Mesendoderm (in vitro differentiated cells): ENCODE measurements around the gene RGS4.

Experiments
- DNase-seq: peaks from one replicate; pipeline ENCODE4 v3.0.0; 2013
- H2AK5ac ChIP-seq: 2 replicates; pipeline ENCODE4 v1.6.1; 2013; ENCODE audit warnings: low read length, inconsistent platforms
- H2BK120ac ChIP-seq: 2 replicates; pipeline ENCODE4 v1.6.1; 2013; ENCODE audit warnings: low read depth, mild to moderate bottlenecking, low read length, moderate library complexity, mixed read lengths
- H2BK15ac ChIP-seq: replicated peaks from 2 replicates; pipeline ENCODE4 v1.6.1; 2013; ENCODE audit warnings: low read depth, mild to moderate bottlenecking, moderate library complexity
- H2BK5ac ChIP-seq: 2 replicates; pipeline ENCODE4 v1.6.1; 2013; ENCODE audit warnings: low read length, inconsistent platforms
- H3K18ac ChIP-seq: 2 replicates; pipeline ENCODE4 v1.6.1; 2013; ENCODE audit warnings: mild to moderate bottlenecking, low read length, mixed read lengths
- H3K23ac ChIP-seq: one replicate; pipeline ENCODE4 v1.6.1; 2013; ENCODE audit warnings: low read length
- H3K27ac ChIP-seq: 2 replicates; pipeline ENCODE4 v1.5.1; 2013; ENCODE audit warnings: low read depth, mild to moderate bottlenecking, inconsistent platforms, low read length, moderate library complexity
- H3K27me3 ChIP-seq: 2 replicates; pipeline ENCODE4 v1.6.1; 2013; ENCODE audit warnings: low read length, control low read depth, mild to moderate bottlenecking, inconsistent platforms; ENCODE audit not compliant: insufficient read depth, poor library complexity
- H3K36me3 ChIP-seq: 2 replicates; pipeline ENCODE4 v1.6.1; 2013; ENCODE audit warnings: low read length, inconsistent platforms; ENCODE audit not compliant: control insufficient read depth, insufficient read depth
- H3K4ac ChIP-seq: one replicate; pipeline ENCODE4 v1.6.1; 2013; ENCODE audit warnings: low read depth, mild to moderate bottlenecking, low read length, moderate library complexity
- H3K4me1 ChIP-seq: 2 replicates; pipeline ENCODE4 v1.6.1; 2013; ENCODE audit warnings: low read depth, low read length, inconsistent platforms; ENCODE audit not compliant: control insufficient read depth
- H3K4me2 ChIP-seq: 2 replicates; pipeline ENCODE4 v1.6.1; 2013; ENCODE audit warnings: low read length
- H3K4me3 ChIP-seq: 2 replicates; pipeline ENCODE4 v1.5.1; 2013; ENCODE audit warnings: mild to moderate bottlenecking, low read length
- H3K56ac ChIP-seq: one replicate; pipeline ENCODE4 v1.6.1; 2013; ENCODE audit warnings: low read length
- H3K79me1 ChIP-seq: 2 replicates; pipeline ENCODE4 v1.6.1; 2013; ENCODE audit warnings: low read length, inconsistent platforms
- H3K79me2 ChIP-seq: 2 replicates; pipeline ENCODE4 v1.6.1; 2013; ENCODE audit warnings: mild to moderate bottlenecking, low read length; ENCODE audit not compliant: control insufficient read depth, insufficient read depth
- H3K9ac ChIP-seq: 2 replicates; pipeline ENCODE4 v1.6.1; 2013; ENCODE audit warnings: low read length, inconsistent platforms
- H4K5ac ChIP-seq: one replicate; pipeline ENCODE4 v1.6.1; 2013; ENCODE audit warnings: low read length
- H4K8ac ChIP-seq: one replicate; pipeline ENCODE4 v1.6.1; 2013; ENCODE audit warnings: low read depth, mild to moderate bottlenecking, control low read depth, low read length, moderate library complexity
- WGBS: extraction: QIAGEN DNeasy Blood & Tissue Kit; methylation state at CpG from one replicate; pipeline ENCODE4 v1.1.7; 2013; ENCODE audit warnings: low lambda C conversion rate, missing lambda C conversion rate; ENCODE audit not compliant: insufficient coverage; ENCODE audit errors: extremely low coverage; 5-methylcytosine and 5-hydroxymethylcytosine counted together

The RGS4 gene

GRCh38 chr1:163038928-163039706 lies 30.0 kb upstream of the RGS4 start:
- no peak overlapping the region for H3K4me3 ChIP-seq
- H3K18ac ChIP-seq = no peak overlapping the region
- H2AK5ac ChIP-seq = no peak overlapping the region
- no peaks in the 10 kb centered on the region for H3K4me1 ChIP-seq
- H2BK120ac ChIP-seq = no peak overlapping the region
- no peak overlapping the region for H3K4ac ChIP-seq
- no peak overlapping the region for H3K56ac ChIP-seq
- H3K79me2 ChIP-seq = no peaks in the 10 kb centered on the region
- H3K36me3 ChIP-seq = no peaks in the 10 kb centered on the region
- H4K5ac ChIP-seq = no peak overlapping the region
- no peak overlapping the region for H3K23ac ChIP-seq
- DNase-seq = no peak
- H3K79me1 ChIP-seq = no peaks in the 10 kb centered on the region
- H3K4me2 ChIP-seq = no peak overlapping the region
- H2BK15ac ChIP-seq = no peak overlapping the region
- H3K9ac ChIP-seq = no peak overlapping the region
- no peak overlapping the region for H4K8ac ChIP-seq
- no CpG with 5 or more reads among the region's 2 CpGs for WGBS
- no peaks in the 10 kb centered on the region for H3K27me3 ChIP-seq
- no peak overlapping the region for H3K27ac ChIP-seq
- no peak overlapping the region for H2BK5ac ChIP-seq

GRCh38 chr1:163039707-163040093 lies 29.5 kb upstream of the RGS4 start:
- no peaks in the 10 kb centered on the region for H3K79me1 ChIP-seq
- no peak overlapping the region for H3K9ac ChIP-seq
- no peak overlapping the region for H2BK15ac ChIP-seq
- no peak overlapping the region for H3K4me3 ChIP-seq
- no peaks in the 10 kb centered on the region for H3K36me3 ChIP-seq
- H3K18ac ChIP-seq = no peak overlapping the region
- DNase-seq = no peak
- WGBS = no CpG with 5 or more reads among the region's 2 CpGs
- no peak overlapping the region for H4K5ac ChIP-seq
- no peak overlapping the region for H4K8ac ChIP-seq
- H3K27me3 ChIP-seq = no peaks in the 10 kb centered on the region
- H3K79me2 ChIP-seq = no peaks in the 10 kb centered on the region
- H3K4ac ChIP-seq = no peak overlapping the region
- H3K4me2 ChIP-seq = no peak overlapping the region
- H3K4me1 ChIP-seq = no peaks in the 10 kb centered on the region
- no peak overlapping the region for H2BK120ac ChIP-seq
- H2BK5ac ChIP-seq = no peak overlapping the region
- no peak overlapping the region for H3K56ac ChIP-seq
- no peak overlapping the region for H3K27ac ChIP-seq
- H2AK5ac ChIP-seq = no peak overlapping the region
- no peak overlapping the region for H3K23ac ChIP-seq

GRCh38 chr1:163046071-163046470 lies 23.1 kb upstream of the RGS4 start:
- H3K56ac ChIP-seq = no peak overlapping the region
- H2BK120ac ChIP-seq = no peak overlapping the region
- H3K4me3 ChIP-seq = no peak overlapping the region
- no peak overlapping the region for H3K18ac ChIP-seq
- H3K79me2 ChIP-seq = no peaks in the 10 kb centered on the region
- H2AK5ac ChIP-seq = no peak overlapping the region
- H3K79me1 ChIP-seq = no peaks in the 10 kb centered on the region
- no peak overlapping the region for H3K9ac ChIP-seq
- no peak overlapping the region for H3K27ac ChIP-seq
- H2BK15ac ChIP-seq = no peak overlapping the region
- no peak overlapping the region for H2BK5ac ChIP-seq
- WGBS = no CpG with 5 or more reads among the region's 1 CpG
- H3K4me2 ChIP-seq = no peak overlapping the region
- H4K5ac ChIP-seq = no peak overlapping the region
- no peak overlapping the region for H3K4ac ChIP-seq
- no peak overlapping the region for H4K8ac ChIP-seq
- no peak overlapping the region for H3K23ac ChIP-seq
- H3K27me3 ChIP-seq = no peaks in the 10 kb centered on the region
- no peaks in the 10 kb centered on the region for H3K4me1 ChIP-seq
- DNase-seq = no peak
- H3K36me3 ChIP-seq = no peaks in the 10 kb centered on the region

- no peaks in the 10 kb centered on the region for H3K79me2 ChIP-seq
- DNase-seq = no peak
- H3K4me2 ChIP-seq = no peak overlapping the region
These were observed 21.1 kb upstream of the RGS4 start for GRCh38 chr1:163047951-163048659.

GRCh38 chr1:163048869-163049268 lies 20.3 kb upstream of the RGS4 start:
- H3K27ac ChIP-seq = no peak overlapping the region
- no peak overlapping the region for H3K23ac ChIP-seq
- no peak overlapping the region for H3K18ac ChIP-seq
- no peak overlapping the region for H2BK15ac ChIP-seq
- H4K8ac ChIP-seq = no peak overlapping the region
- H3K4ac ChIP-seq = no peak overlapping the region
- H3K36me3 ChIP-seq = no peaks in the 10 kb centered on the region
- no peak overlapping the region for H3K9ac ChIP-seq
- H3K56ac ChIP-seq = no peak overlapping the region
- H3K27me3 ChIP-seq = no peaks in the 10 kb centered on the region
- no peak overlapping the region for H3K4me2 ChIP-seq
- H3K79me1 ChIP-seq = no peaks in the 10 kb centered on the region
- WGBS = no CpG with 5 or more reads among the region's 5 CpGs
- no peak overlapping the region for H3K4me3 ChIP-seq
- no peak overlapping the region for H4K5ac ChIP-seq
- H2BK120ac ChIP-seq = no peak overlapping the region
- H2AK5ac ChIP-seq = no peak overlapping the region
- no peak overlapping the region for H2BK5ac ChIP-seq
- no peak for DNase-seq
- H3K4me1 ChIP-seq = no peaks in the 10 kb centered on the region
- H3K79me2 ChIP-seq = no peaks in the 10 kb centered on the region

More at GRCh38 chr1:163047951-163048659, 21.1 kb upstream of the RGS4 start:
- no peak overlapping the region for H3K27ac ChIP-seq
- no peak overlapping the region for H4K8ac ChIP-seq
- H2BK15ac ChIP-seq = no peak overlapping the region
- H3K36me3 ChIP-seq = no peaks in the 10 kb centered on the region
- H3K4me1 ChIP-seq = no peaks in the 10 kb centered on the region
- no peak overlapping the region for H3K4me3 ChIP-seq
- H2BK5ac ChIP-seq = no peak overlapping the region
- no peaks in the 10 kb centered on the region for H3K27me3 ChIP-seq
- no peak overlapping the region for H3K4ac ChIP-seq
- H4K5ac ChIP-seq = no peak overlapping the region
- no peak overlapping the region for H3K18ac ChIP-seq
- no peak overlapping the region for H3K56ac ChIP-seq
- no peak overlapping the region for H2BK120ac ChIP-seq
- H3K9ac ChIP-seq = no peak overlapping the region
- no CpG with 5 or more reads among the region's 6 CpGs for WGBS
- no peaks in the 10 kb centered on the region for H3K79me1 ChIP-seq
- no peak overlapping the region for H2AK5ac ChIP-seq
- no peak overlapping the region for H3K23ac ChIP-seq
